ENCODE data around the gene GSTT2.
"Not testable (repeated sequence)": the region's sequence is repeated elsewhere in the genome, so short reads cannot be mapped to it uniquely, and the experiment has no call there.

DNA sequence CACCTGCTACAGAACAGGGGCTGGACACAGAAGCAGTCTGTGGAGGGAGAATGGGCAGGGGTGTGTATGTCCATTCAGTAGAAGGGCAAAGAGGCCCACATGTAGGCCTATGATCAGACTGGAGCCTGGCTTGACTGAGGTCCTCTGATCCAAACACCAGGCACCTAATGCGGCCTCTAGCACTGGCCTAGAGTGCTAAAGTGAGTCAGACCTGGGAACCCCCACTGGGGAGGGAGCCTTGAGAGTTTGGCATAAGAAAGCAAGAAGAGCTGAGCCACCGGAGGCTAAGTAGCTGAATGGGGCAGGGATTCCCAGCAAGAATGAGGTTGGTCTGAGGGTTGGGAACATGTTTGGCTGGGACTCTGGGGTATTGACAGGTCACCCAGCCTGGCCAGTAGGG is 28.6 kb upstream of the GSTT2 start:
- not testable (repeated sequence) for TF ChIP-seq BACH2 (CRISPR knock-in tag; IDR thresholded peaks at IDR 0.05; ENCODE audit: borderline replicate concordance); GLIS3 (CRISPR knock-in tag; IDR thresholded peaks at IDR 0.05); ZFP30 (CRISPR knock-in tag; IDR thresholded peaks at IDR 0.05); RARB (CRISPR knock-in tag; IDR thresholded peaks at IDR 0.05); ISL1 (CRISPR knock-in tag; IDR thresholded peaks at IDR 0.05); ZC3H10 (CRISPR knock-in tag; IDR thresholded peaks at IDR 0.05); OSR1 (CRISPR knock-in tag; IDR thresholded peaks at IDR 0.05); ESRRG (CRISPR knock-in tag; IDR thresholded peaks at IDR 0.05); ARNTL (CRISPR knock-in tag; IDR thresholded peaks at IDR 0.05; ENCODE audit: borderline replicate concordance, low read depth); PPARA (CRISPR knock-in tag; IDR thresholded peaks at IDR 0.05; ENCODE audit: borderline replicate concordance)
- TF ChIP-seq, protein P1, sequence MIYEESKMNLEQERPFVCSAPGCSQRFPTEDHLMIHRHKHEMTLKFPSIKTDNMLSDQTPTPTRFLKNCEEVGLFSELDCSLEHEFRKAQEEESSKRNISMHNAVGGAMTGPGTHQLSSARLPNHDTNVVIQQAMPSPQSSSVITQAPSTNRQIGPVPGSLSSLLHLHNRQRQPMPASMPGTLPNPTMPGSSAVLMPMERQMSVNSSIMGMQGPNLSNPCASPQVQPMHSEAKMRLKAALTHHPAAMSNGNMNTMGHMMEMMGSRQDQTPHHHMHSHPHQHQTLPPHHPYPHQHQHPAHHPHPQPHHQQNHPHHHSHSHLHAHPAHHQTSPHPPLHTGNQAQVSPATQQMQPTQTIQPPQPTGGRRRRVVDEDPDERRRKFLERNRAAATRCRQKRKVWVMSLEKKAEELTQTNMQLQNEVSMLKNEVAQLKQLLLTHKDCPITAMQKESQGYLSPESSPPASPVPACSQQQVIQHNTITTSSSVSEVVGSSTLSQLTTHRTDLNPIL (CRISPR knock-in tag; IDR thresholded peaks at IDR 0.05; ENCODE audit: low read depth): not testable (repeated sequence)
- TF ChIP-seq, protein P2, sequence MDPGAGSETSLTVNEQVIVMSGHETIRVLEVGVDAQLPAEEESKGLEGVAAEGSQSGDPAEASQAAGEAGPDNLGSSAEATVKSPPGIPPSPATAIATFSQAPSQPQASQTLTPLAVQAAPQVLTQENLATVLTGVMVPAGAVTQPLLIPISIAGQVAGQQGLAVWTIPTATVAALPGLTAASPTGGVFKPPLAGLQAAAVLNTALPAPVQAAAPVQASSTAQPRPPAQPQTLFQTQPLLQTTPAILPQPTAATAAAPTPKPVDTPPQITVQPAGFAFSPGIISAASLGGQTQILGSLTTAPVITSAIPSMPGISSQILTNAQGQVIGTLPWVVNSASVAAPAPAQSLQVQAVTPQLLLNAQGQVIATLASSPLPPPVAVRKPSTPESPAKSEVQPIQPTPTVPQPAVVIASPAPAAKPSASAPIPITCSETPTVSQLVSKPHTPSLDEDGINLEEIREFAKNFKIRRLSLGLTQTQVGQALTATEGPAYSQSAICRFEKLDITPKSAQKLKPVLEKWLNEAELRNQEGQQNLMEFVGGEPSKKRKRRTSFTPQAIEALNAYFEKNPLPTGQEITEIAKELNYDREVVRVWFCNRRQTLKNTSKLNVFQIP (CRISPR knock-in tag; IDR thresholded peaks at IDR 0.05; ENCODE audit: borderline replicate concordance, low read depth): not testable (repeated sequence)
- TF ChIP-seq, protein P3, sequence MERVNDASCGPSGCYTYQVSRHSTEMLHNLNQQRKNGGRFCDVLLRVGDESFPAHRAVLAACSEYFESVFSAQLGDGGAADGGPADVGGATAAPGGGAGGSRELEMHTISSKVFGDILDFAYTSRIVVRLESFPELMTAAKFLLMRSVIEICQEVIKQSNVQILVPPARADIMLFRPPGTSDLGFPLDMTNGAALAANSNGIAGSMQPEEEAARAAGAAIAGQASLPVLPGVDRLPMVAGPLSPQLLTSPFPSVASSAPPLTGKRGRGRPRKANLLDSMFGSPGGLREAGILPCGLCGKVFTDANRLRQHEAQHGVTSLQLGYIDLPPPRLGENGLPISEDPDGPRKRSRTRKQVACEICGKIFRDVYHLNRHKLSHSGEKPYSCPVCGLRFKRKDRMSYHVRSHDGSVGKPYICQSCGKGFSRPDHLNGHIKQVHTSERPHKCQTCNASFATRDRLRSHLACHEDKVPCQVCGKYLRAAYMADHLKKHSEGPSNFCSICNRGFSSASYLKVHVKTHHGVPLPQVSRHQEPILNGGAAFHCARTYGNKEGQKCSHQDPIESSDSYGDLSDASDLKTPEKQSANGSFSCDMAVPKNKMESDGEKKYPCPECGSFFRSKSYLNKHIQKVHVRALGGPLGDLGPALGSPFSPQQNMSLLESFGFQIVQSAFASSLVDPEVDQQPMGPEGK (CRISPR knock-in tag; IDR thresholded peaks at IDR 0.05; ENCODE audit: borderline replicate concordance): not testable (repeated sequence)
